SK-N-SH (cell line): ENCODE results near the gene FOXP1. TPM values are rescaled to one million over a fixed set of nuclear protein-coding genes. Genes with fewer than 3 reads are reported as not detected.

Experiments used
- CTCF ChIA-PET: fragments of 300-600, 350-600 bp; formaldehyde crosslinking; extraction: SDS; loops from one replicate; lab custom pipeline; 2021; lab: Yijun Ruan, JAX
- POLR2A ChIA-PET: fragments of 350-600 bp; sonication (Branson Sonifier 250); formaldehyde crosslinking; extraction: SDS; loops from one replicate; lab custom pipeline; 2020; ENCODE audit warnings: antibody characterized with exemption, inconsistent platforms; lab: Yijun Ruan, JAX
- DNase-seq: peaks from one replicate; pipeline ENCODE4 v3.0.0; 2012
- H2AFZ ChIP-seq: fragments of 200-600 bp; sonication (generic); 2 replicates; pipeline ENCODE4 v1.8.1; 2016; ENCODE audit warnings: antibody characterized with exemption, mild to moderate bottlenecking, low read depth
- H3F3A ChIP-seq: fragments of 200-600 bp; sonication (generic); replicated peaks from 2 replicates; pipeline ENCODE3; 2016; ENCODE audit warnings: antibody characterized with exemption, mild to moderate bottlenecking; ENCODE audit not compliant: insufficient read depth
- H3K27ac ChIP-seq, 2 experiments: fragments of 200-500 bp in 1 of 2; fragments of 200-600 bp in 1 of 2; sonication (Bioruptor generic) in 1 of 2; sonication (generic), shearing (Covaris generic) in 1 of 2; 2 replicates each; pipeline versions ENCODE4 v1.5.1 to v1.6.1; 2014 to 2016; ENCODE audit warnings: low read depth in 2 of 2, inconsistent platforms in 1 of 2, low read length in 1 of 2, mild to moderate bottlenecking in 1 of 2, mixed read lengths in 1 of 2
- H3K27me3 ChIP-seq: fragments of 200-600 bp; sonication (generic), shearing (Covaris generic); 2 replicates; pipeline ENCODE4 v1.6.1; 2016; ENCODE audit warnings: mixed run types; ENCODE audit not compliant: insufficient read depth
- H3K36me3 ChIP-seq, 2 experiments: fragments of 200-500 bp in 1 of 2; fragments of 200-600 bp in 1 of 2; sonication (Bioruptor generic) in 1 of 2; sonication (generic) in 1 of 2; replicated peaks in 1 of 2; 2 replicates each; pipeline versions ENCODE3 to v1.5.1; 2014 to 2016; ENCODE audit warnings: low read length in 1 of 2, mild to moderate bottlenecking in 1 of 2; ENCODE audit not compliant: insufficient read depth in 2 of 2, control insufficient read depth in 1 of 2
- H3K4me1 ChIP-seq, 2 experiments: fragments of 200-500 bp in 1 of 2; fragments of 200-600 bp in 1 of 2; sonication (Bioruptor generic) in 1 of 2; sonication (generic), shearing (Covaris generic) in 1 of 2; 2 replicates each; pipeline versions ENCODE4 v1.5.1 to v1.6.1; 2014 to 2016; ENCODE audit warnings: low read depth in 1 of 2, low read length in 1 of 2, mixed run types in 1 of 2; ENCODE audit not compliant: insufficient read depth in 2 of 2, control insufficient read depth in 1 of 2
- H3K4me2 ChIP-seq: fragments of 200-600 bp; sonication (generic), shearing (Covaris generic); 2 replicates; pipeline ENCODE4 v1.6.1; 2017; ENCODE audit warnings: mixed run types
- H3K4me3 ChIP-seq, 2 experiments: fragments of 200-500 bp in 1 of 2; fragments of 200-600 bp in 1 of 2; sonication (Bioruptor generic) in 1 of 2; sonication (generic), shearing (Covaris generic) in 1 of 2; 2 replicates each; pipeline versions ENCODE4 v1.5.1 to v1.8.1; 2014 to 2016; ENCODE audit warnings: low read depth in 2 of 2, inconsistent platforms in 1 of 2, low read length in 1 of 2, mild to moderate bottlenecking in 1 of 2, mixed read lengths in 1 of 2, moderate library complexity in 1 of 2
- H3K79me2 ChIP-seq: fragments of 200-600 bp; sonication (generic); 2 replicates; pipeline ENCODE4 v1.8.1; 2017; ENCODE audit warnings: mild to moderate bottlenecking; ENCODE audit not compliant: insufficient read depth
- H3K9ac ChIP-seq: fragments of 200-600 bp; sonication (generic); 2 replicates; pipeline ENCODE4 v1.6.1; 2017; ENCODE audit warnings: mixed run types
- H3K9me2 ChIP-seq: fragments of 200-600 bp; sonication (generic); 2 replicates; pipeline ENCODE4 v1.6.1; 2017; ENCODE audit warnings: mixed run types
- H3K9me3 ChIP-seq: fragments of 200-600 bp; sonication (generic); 2 replicates; pipeline ENCODE4 v1.6.1; 2017; ENCODE audit warnings: mixed run types, mild to moderate bottlenecking, moderate library complexity
- H4K20me1 ChIP-seq: fragments of 200-600 bp; sonication (generic); 2 replicates; pipeline ENCODE4 v1.6.1; 2017; ENCODE audit warnings: mild to moderate bottlenecking, mixed run types; ENCODE audit not compliant: insufficient read depth
- CHD2 ChIP-seq: fragments of 150-350 bp; IDR thresholded peaks from 2 replicates; pipeline ENCODE4 v1.6.1; 2018; ENCODE audit warnings: low read length; ENCODE audit not compliant: partially characterized antibody
- EP300 ChIP-seq, 2 experiments: IDR thresholded peaks; 2 replicates each; pipeline versions ENCODE4 v1.4.0 to v1.6.1; 2012; ENCODE audit warnings: borderline replicate concordance in 1 of 2, low read depth in 1 of 2, low read length in 1 of 2
- FOXJ3 ChIP-seq: sonication (generic); formaldehyde crosslinking; IDR thresholded peaks from 2 replicates; pipeline ENCODE4 v1.5.1; 2020; ENCODE audit warnings: mild to moderate bottlenecking, missing genetic modification reagents
- GATA2 ChIP-seq: sonication (generic); formaldehyde crosslinking; IDR thresholded peaks from 2 replicates; pipeline ENCODE4 v1.5.0; 2020; ENCODE audit warnings: mild to moderate bottlenecking, missing genetic modification reagents
- MXI1 ChIP-seq: IDR thresholded peaks from 2 replicates; pipeline ENCODE4 v1.6.1; 2012; ENCODE audit warnings: mild to moderate bottlenecking, low read depth, low read length, improper control_type of control experiment
- NRF1 ChIP-seq: IDR thresholded peaks from 2 replicates; pipeline ENCODE4 v1.6.1; 2012; ENCODE audit warnings: low read depth, mild to moderate bottlenecking, low read length
- RAD21 ChIP-seq: IDR thresholded peaks from 2 replicates; pipeline ENCODE4 v1.6.1; 2012; ENCODE audit warnings: mild to moderate bottlenecking, low read length
- RCOR1 ChIP-seq: fragments of 150-350 bp; IDR thresholded peaks from 2 replicates; pipeline ENCODE4 v1.6.1; 2017; ENCODE audit warnings: antibody characterized with exemption, low read length
- TCF12 ChIP-seq: IDR thresholded peaks from 2 replicates; pipeline ENCODE4 v1.4.0; 2012
- WGBS: methylation state at CpG from one replicate; pipeline ENCODE4 v1.1.6; 2017; ENCODE audit warnings: low lambda C conversion rate; 5-methylcytosine and 5-hydroxymethylcytosine counted together
- polyA plus RNA-seq, 3 experiments: library from polyadenylated mRNA; depleted of rRNA; stranded (reverse); fragments of >200 nt; gene quantifications; 2 replicates each; pipeline ENCODE4 v1.2.3, GENCODE V29; 2012
- TF ChIP-seq, protein P1 (sequence below): fragments of 200-600 bp; sonication (generic); IDR thresholded peaks from 2 replicates; pipeline ENCODE4 v1.6.1; 2017; ENCODE audit warnings: antibody characterized with exemption, mild to moderate bottlenecking, moderate library complexity
- TF ChIP-seq, protein P2 (sequence below): IDR thresholded peaks from 2 replicates; pipeline ENCODE4; 2012

The FOXP1 gene
- polyA plus RNA-seq, 1 of the 3 experiments (the other 2 are of a cell fraction): 8.8 TPM

DNA sequence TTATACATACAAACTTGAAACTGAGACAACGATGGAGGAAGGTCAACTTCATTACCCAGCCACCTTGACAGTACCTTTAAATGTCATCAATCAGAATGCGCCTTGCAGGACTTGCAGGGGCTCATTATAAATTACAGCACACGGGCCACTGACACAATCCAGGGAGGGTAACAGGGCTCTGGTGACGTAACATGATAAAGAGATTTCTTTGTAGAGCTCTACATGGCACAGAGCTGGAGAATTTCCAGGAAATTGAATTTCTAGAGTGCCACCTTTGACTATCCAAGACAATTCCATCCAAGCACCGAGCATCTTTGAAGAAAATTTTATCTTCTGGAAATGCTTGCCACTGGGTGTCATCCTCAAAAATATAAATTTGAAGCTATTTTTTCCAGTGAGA, 486.0 kb downstream of the FOXP1 start:
- H3K79me2 ChIP-seq: peaks cover 49% of the 10 kb centered on the region

DNA sequence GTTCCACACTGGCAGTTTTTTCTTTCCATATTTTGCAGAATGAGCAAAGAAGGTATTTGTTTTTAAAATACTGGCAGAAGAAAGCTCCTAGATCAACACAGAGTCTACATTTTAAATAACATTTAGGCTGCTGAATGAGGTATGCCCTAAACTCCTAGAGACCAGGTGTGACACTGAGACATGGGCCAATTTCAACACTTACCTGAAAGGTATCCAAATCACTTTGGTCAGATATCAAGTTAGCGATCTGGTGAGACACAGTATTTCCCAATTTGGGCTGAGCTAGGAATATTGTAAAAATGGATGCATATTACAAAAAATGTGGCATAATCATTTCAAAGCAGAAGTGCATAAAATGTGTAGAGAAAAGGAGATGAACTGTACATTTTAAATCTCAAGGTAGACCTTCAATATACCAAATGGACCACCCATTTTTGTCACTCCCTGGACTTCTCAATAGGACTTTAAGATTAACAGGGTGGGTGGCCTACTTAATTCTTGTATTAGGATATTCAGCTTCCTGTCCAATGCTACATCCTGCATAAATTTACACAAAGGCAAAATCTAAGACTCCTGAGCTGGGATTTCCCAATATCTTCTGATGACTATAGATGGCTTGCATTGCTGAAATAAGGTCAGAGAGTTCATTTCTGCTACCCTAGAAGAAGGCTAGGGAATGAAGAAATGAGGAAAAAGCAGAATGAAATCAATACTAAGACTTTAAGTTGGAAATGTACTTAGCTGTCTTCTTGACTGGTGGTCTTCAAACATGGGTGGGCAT, 487.8 kb downstream of the FOXP1 start:
- no peak overlapping the region for H3K9ac ChIP-seq
- H3F3A ChIP-seq: peaks cover 5% of the 10 kb centered on the region
- peaks cover 51% of the 10 kb centered on the region for H3K79me2 ChIP-seq
- no peak overlapping the region for H2AFZ ChIP-seq
- H3K4me2 ChIP-seq: no peak overlapping the region
- H3K4me1 ChIP-seq: peaks cover 11 to 22% of the 10 kb centered on the region in 2 experiments; a peak in 3 of 4 replicates
- no peaks in the 10 kb centered on the region for H3K9me2 ChIP-seq
- CTCF ChIA-PET: interaction anchor here (1.0 kb wide), 2 partner anchors 27 to 302 kb away, joined by 3 to 4 read pairs; no protein-coding TSS in a partner anchor
- no peaks in the 10 kb centered on the region for H3K27me3 ChIP-seq
- H3K9me3 ChIP-seq: no peaks in the 10 kb centered on the region
- no peak for TF ChIP-seq TCF12
- no peak for TF ChIP-seq RAD21
- TF ChIP-seq NRF1: no peak
- TF ChIP-seq MXI1: no peak
- TF ChIP-seq, protein P1, sequence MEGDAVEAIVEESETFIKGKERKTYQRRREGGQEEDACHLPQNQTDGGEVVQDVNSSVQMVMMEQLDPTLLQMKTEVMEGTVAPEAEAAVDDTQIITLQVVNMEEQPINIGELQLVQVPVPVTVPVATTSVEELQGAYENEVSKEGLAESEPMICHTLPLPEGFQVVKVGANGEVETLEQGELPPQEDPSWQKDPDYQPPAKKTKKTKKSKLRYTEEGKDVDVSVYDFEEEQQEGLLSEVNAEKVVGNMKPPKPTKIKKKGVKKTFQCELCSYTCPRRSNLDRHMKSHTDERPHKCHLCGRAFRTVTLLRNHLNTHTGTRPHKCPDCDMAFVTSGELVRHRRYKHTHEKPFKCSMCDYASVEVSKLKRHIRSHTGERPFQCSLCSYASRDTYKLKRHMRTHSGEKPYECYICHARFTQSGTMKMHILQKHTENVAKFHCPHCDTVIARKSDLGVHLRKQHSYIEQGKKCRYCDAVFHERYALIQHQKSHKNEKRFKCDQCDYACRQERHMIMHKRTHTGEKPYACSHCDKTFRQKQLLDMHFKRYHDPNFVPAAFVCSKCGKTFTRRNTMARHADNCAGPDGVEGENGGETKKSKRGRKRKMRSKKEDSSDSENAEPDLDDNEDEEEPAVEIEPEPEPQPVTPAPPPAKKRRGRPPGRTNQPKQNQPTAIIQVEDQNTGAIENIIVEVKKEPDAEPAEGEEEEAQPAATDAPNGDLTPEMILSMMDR: no peak
- DNase-seq: no peak
- 100% methylated on average over 1 of the region's 1 CpG for WGBS
- H3K36me3 ChIP-seq: peaks cover 0 to 4% of the 10 kb centered on the region in 2 experiments
- H4K20me1 ChIP-seq: no peaks in the 10 kb centered on the region
- no peak overlapping the region for H3K4me3 ChIP-seq
- no peak overlapping the region for H3K27ac ChIP-seq
- POLR2A ChIA-PET: no interaction called here

More for the DNA sequence above, 486.0 kb downstream of the FOXP1 start:
- peaks cover 0 to 4% of the 10 kb centered on the region in 2 experiments for H3K36me3 ChIP-seq
- peaks cover 20% of the 10 kb centered on the region for H3F3A ChIP-seq
- H4K20me1 ChIP-seq: no peaks in the 10 kb centered on the region
- no peak overlapping the region for H3K4me3 ChIP-seq
- H3K9me3 ChIP-seq: no peaks in the 10 kb centered on the region
- H3K4me1 ChIP-seq: peaks cover 24 to 40% of the 10 kb centered on the region in 2 experiments
- no peaks in the 10 kb centered on the region for H3K9me2 ChIP-seq
- no peak overlapping the region for H3K4me2 ChIP-seq
- no peak overlapping the region for H2AFZ ChIP-seq
- ChIA-PET CTCF (interaction anchor here (0.8 kb wide), 1 partner anchor 39 kb away, joined by 3 read pairs; no protein-coding TSS in a partner anchor), POLR2A (no interaction called here)
- no peaks in the 10 kb centered on the region for H3K27me3 ChIP-seq
- peak overlapping the region in 1 of 2 experiments; percentile 87; a peak in 2 of 4 replicates for H3K27ac ChIP-seq
- TF ChIP-seq CHD2: peak; percentile 44
- peak in 1 of 2 experiments; percentile 65; a peak in 2 of 4 replicates for TF ChIP-seq EP300 (IDR thresholded peaks at IDR 0.05; ENCODE audit: borderline replicate concordance in 1 of 2, low read depth in 1 of 2, low read length in 1 of 2)
- TF ChIP-seq, protein P2, sequence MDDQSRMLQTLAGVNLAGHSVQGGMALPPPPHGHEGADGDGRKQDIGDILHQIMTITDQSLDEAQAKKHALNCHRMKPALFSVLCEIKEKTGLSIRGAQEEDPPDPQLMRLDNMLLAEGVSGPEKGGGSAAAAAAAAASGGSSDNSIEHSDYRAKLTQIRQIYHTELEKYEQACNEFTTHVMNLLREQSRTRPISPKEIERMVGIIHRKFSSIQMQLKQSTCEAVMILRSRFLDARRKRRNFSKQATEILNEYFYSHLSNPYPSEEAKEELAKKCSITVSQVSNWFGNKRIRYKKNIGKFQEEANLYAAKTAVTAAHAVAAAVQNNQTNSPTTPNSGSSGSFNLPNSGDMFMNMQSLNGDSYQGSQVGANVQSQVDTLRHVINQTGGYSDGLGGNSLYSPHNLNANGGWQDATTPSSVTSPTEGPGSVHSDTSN: no peak
- TF ChIP-seq GATA2 (CRISPR knock-in tag): peak; percentile 53
- TF ChIP-seq FOXJ3: peak; percentile 55; the same call in 1 of the 2 replicates
- no peak for TF ChIP-seq RAD21
- peak; percentile 48; the same call in 1 of the 2 replicates for TF ChIP-seq RCOR1
- 58% methylated on average over 5 of the region's 5 CpGs for WGBS
- H3K9ac ChIP-seq: no peak overlapping the region
- DNase-seq: peak; percentile 69
